Measurements from ENCODE around the gene OSBPL3.

OSBPL3 gene

DNA sequence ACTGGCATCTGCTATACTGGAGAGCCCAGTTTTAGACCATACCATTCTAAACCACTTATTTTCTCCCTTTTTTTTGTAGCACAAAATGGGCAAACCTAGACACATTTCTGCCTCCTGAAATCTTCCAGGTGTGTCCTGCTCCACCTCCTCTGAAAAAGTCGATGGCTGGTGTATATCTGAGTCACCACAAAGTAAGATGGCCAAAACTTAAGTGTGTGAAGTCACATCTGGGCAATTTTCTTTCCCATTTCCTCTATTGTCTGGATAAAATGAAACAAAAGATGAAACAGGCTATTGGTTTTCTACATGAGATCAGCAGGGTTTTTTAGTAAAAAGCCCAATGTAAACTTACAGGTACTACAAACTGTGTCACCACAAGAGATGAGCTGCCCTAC is 65.5 kb downstream of the OSBPL3 start:
- H3K4me3 ChIP-seq (ENCODE audit: low read depth, low read length) = no peak overlapping the region
- no peak for DNase-seq (ENCODE audit: low read depth)
- TF ChIP-seq, protein P1, sequence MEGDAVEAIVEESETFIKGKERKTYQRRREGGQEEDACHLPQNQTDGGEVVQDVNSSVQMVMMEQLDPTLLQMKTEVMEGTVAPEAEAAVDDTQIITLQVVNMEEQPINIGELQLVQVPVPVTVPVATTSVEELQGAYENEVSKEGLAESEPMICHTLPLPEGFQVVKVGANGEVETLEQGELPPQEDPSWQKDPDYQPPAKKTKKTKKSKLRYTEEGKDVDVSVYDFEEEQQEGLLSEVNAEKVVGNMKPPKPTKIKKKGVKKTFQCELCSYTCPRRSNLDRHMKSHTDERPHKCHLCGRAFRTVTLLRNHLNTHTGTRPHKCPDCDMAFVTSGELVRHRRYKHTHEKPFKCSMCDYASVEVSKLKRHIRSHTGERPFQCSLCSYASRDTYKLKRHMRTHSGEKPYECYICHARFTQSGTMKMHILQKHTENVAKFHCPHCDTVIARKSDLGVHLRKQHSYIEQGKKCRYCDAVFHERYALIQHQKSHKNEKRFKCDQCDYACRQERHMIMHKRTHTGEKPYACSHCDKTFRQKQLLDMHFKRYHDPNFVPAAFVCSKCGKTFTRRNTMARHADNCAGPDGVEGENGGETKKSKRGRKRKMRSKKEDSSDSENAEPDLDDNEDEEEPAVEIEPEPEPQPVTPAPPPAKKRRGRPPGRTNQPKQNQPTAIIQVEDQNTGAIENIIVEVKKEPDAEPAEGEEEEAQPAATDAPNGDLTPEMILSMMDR (conservative IDR thresholded peaks at IDR 0.05; ENCODE audit: low read depth, low read length) = no peak

GRCh38 chr7:24913801-24914464 is 66.0 kb downstream of the OSBPL3 start:
- no peak overlapping the region for H3K4me3 ChIP-seq (ENCODE audit: low read depth, low read length)
- peak; percentile 48 for DNase-seq (ENCODE audit: low read depth)
- TF ChIP-seq, protein P1 (conservative IDR thresholded peaks at IDR 0.05; ENCODE audit: low read depth, low read length) = no peak

DNA sequence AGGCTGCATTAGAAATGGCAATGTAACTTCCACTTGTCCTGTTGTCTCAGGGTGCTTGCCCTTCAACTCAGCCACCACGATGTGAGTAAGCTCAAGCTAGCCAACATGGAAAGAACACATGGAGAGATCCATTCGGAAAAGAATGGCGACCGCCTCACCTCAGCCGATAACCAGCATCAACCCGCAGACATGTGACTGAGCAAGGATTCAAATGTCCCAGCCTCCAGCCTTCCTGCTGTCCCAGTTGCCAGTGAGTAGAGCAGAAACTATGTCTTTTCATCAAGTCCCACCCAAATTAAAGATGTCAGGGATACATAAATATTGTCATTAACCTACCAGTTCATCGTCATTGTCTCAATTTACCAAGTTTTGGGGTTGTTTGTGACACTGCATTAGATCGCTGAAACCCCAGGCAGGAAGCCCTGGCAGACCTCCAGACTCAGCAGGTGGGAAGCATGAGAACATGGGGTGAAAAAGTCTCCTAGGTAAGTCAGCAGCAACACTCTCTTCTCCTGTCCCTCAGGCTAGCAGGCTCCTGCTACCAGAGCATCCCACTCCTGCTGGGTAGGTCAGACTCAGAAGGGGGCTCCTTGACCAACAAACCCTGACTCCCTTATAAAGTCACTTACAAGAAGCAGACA is 67.0 kb downstream of the OSBPL3 start:
- TF ChIP-seq, protein P1 (conservative IDR thresholded peaks at IDR 0.05; ENCODE audit: low read depth, low read length) = no peak
- no peak for DNase-seq (ENCODE audit: low read depth)
- H3K4me3 ChIP-seq (ENCODE audit: low read depth, low read length) = no peak overlapping the region

GRCh38 chr7:24912424-24912823 is 67.6 kb downstream of the OSBPL3 start:
- TF ChIP-seq, protein P1 (conservative IDR thresholded peaks at IDR 0.05; ENCODE audit: low read depth, low read length) = no peak
- DNase-seq (ENCODE audit: low read depth) = no peak
- H3K4me3 ChIP-seq (ENCODE audit: low read depth, low read length) = no peak overlapping the region

GRCh38 chr7:24911213-24911603 is 68.8 kb downstream of the OSBPL3 start:
- no peak overlapping the region for H3K4me3 ChIP-seq (ENCODE audit: low read depth, low read length)
- DNase-seq (ENCODE audit: low read depth) = no peak
- TF ChIP-seq, protein P1 (conservative IDR thresholded peaks at IDR 0.05; ENCODE audit: low read depth, low read length) = no peak

- no peak overlapping the region for H3K4me3 ChIP-seq (ENCODE audit: low read depth, low read length)
- TF ChIP-seq, protein P1 (conservative IDR thresholded peaks at IDR 0.05; ENCODE audit: low read depth, low read length) = no peak
- no peak for DNase-seq (ENCODE audit: low read depth)
These were observed 69.3 kb downstream of the OSBPL3 start for GRCh38 chr7:24910551-24911212.

Data from choroid plexus epithelial cell (primary cell).